Thoracic aorta (tissue), 2 donors: ENCODE measurements around the gene SCYL1. TPM values are rescaled to one million over a fixed set of nuclear protein-coding genes. Genes with fewer than 3 reads are reported as not detected.

ENCODE experiments used
- ATAC-seq: fragments of 150-250 bp; one replicate; pipeline ENCODE4 v1.8.0; 2017; ENCODE audit warnings: low read depth; ENCODE audit not compliant: insufficient number of reproducible peaks, low FRiP score
- DNase-seq: peaks from one replicate; pipeline ENCODE4 v3.0.0-alpha.2; 2020; ENCODE audit warnings: low spot score
- H3K27ac ChIP-seq, 2 donors: fragments of 200-600 bp; sonication (generic); 1 replicate in 1 of 2; 2 replicates in 1 of 2; pipeline ENCODE4 v1.5.1; 2016; ENCODE audit warnings: mild to moderate bottlenecking in 2 of 2, moderate library complexity in 2 of 2
- H3K27me3 ChIP-seq: fragments of 200-600 bp; sonication (generic); replicated peaks from 2 replicates; pipeline ENCODE4 v1.6.0; 2016; ENCODE audit warnings: mild to moderate bottlenecking; ENCODE audit not compliant: insufficient read depth
- H3K36me3 ChIP-seq: fragments of 200-600 bp; sonication (generic); one replicate; pipeline ENCODE4 v1.5.1; 2016
- H3K4me1 ChIP-seq, 2 donors: fragments of 200-600 bp; sonication (generic); 1 replicate in 1 of 2; 2 replicates in 1 of 2; pipeline versions ENCODE4 v1.5.1 to v1.6.0; 2016; ENCODE audit warnings: low read depth in 2 of 2, mild to moderate bottlenecking in 1 of 2; ENCODE audit not compliant: control insufficient read depth in 1 of 2
- H3K4me3 ChIP-seq: fragments of 200-600 bp; sonication (generic); 2 replicates; pipeline ENCODE4 v1.5.1; 2016; ENCODE audit warnings: mild to moderate bottlenecking
- H3K9me3 ChIP-seq: fragments of 200-600 bp; sonication (generic); 2 replicates; pipeline ENCODE4 v1.5.1; 2016
- total RNA-seq, 2 donors: library from RNA; depleted of rRNA; stranded (reverse); fragments of >200 nt; gene quantifications; one replicate each; pipeline versions ENCODE4 v1.1.0 to v1.2.3, GENCODE V29; 2016
- TF ChIP-seq, protein P1 (sequence below): fragments of 200-600 bp; sonication (generic); IDR thresholded peaks from one replicate; pipeline ENCODE4 v1.5.1; 2019; ENCODE audit warnings: antibody characterized with exemption

Gene SCYL1
- total RNA-seq, 2 donors from 2014 or later, result 96.8 to 106 TPM

DNA sequence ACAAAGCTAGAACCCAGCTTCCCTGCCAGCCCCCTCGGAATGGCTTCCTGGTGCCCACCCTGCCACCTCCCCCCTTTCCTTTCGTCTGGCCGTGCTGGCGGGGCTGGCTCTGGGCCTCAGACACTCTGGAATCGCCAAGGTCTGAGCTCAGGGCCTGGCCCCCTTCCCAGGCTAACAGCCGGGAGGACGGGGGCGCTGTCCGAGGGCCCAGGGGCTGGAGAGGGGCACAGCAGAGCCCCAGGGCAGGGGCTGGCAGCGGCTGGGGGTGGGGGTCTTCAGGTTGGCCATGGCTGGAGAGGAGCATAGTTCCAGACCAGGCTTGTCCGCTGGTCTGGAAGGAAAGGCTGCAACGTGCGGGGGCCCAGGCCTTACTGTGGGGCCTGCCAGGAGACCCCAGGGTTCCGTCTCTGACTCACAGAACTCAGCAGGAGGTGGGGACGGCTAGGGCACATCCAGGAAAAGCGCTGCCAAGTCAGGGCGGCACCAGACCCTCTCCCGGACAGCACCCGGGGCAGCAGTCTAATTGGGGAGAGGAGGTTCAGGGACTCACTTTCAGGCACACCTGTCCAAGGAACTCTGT, 34.1 kb downstream of the SCYL1 start:
- Histone ChIP-seq H3K4me3 (peak overlapping the region; percentile 80), H3K27ac (peak overlapping the region; percentile 96 to 99), H3K36me3 (no peaks in the 10 kb centered on the region), H3K4me1 (peaks cover 42 to 70% of the 10 kb centered on the region in 2 donors), H3K27me3 (no peaks in the 10 kb centered on the region), H3K9me3 (no peaks in the 10 kb centered on the region)
- TF ChIP-seq, protein P1, sequence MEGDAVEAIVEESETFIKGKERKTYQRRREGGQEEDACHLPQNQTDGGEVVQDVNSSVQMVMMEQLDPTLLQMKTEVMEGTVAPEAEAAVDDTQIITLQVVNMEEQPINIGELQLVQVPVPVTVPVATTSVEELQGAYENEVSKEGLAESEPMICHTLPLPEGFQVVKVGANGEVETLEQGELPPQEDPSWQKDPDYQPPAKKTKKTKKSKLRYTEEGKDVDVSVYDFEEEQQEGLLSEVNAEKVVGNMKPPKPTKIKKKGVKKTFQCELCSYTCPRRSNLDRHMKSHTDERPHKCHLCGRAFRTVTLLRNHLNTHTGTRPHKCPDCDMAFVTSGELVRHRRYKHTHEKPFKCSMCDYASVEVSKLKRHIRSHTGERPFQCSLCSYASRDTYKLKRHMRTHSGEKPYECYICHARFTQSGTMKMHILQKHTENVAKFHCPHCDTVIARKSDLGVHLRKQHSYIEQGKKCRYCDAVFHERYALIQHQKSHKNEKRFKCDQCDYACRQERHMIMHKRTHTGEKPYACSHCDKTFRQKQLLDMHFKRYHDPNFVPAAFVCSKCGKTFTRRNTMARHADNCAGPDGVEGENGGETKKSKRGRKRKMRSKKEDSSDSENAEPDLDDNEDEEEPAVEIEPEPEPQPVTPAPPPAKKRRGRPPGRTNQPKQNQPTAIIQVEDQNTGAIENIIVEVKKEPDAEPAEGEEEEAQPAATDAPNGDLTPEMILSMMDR, result no peak
- ATAC-seq (peak; percentile 37), DNase-seq (peak; percentile 41)

DNA sequence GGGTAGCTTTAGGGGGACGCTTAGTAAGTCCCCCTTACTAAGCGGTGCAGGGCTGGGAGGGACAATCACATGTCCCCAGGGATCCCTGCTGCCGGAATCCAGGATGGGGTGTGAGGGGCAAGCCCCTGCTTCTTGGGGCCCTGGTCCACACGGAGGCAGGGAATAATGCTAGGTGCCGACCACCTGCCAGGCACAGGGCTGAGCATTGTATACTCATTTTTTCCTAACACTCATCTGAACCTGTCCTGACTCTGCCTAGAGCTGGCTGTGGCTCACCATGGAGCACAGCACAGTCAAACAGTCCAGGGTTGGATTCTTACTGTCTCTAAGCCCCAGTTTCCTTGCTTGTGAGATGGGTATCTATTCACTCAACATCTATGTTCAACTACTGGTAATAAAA, 34.7 kb downstream of the SCYL1 start:
- DNase-seq (no peak), ATAC-seq (no peak)
- TF ChIP-seq, protein P1, result no peak
- Histone ChIP-seq H3K4me3 (peak overlapping the region; percentile 80), H3K27me3 (no peaks in the 10 kb centered on the region), H3K36me3 (no peaks in the 10 kb centered on the region), H3K27ac (peak overlapping the region; percentile 96 to 99), H3K4me1 (peaks cover 39 to 65% of the 10 kb centered on the region in 2 donors), H3K9me3 (no peaks in the 10 kb centered on the region)

DNA sequence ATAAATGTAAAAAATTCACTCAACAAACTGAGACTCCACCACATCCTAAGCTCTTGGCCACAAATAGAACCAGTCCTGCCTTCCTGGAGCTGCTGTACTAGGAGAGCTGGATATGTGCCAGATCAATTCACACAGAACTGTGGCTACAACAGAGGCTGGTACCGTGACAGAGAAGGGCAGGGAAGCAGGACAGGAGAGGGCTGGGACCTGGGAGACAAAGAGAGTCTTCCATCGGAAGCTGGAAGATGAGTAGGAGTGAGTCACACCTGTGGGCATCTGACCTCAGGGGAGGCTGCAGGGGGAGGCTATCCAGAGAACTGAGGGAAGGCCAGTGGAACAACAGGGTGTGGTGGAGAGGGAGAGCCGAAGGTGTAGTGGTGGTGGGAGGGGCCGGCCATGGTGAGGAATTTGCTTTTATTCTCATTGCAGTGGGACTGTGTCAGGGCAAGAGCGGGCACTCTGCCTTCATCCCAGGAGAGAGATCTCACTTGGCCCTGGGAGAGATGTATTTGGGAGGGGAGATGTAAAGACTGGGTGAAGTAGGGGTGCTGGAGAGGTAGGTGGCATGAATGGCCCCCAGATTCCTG, 35.2 kb downstream of the SCYL1 start:
- peaks cover 36 to 60% of the 10 kb centered on the region in 2 donors for H3K4me1 ChIP-seq
- peak; percentile 30 for DNase-seq
- no peaks in the 10 kb centered on the region for H3K27me3 ChIP-seq
- no peaks in the 10 kb centered on the region for H3K9me3 ChIP-seq
- peak overlapping the region; percentile 13 for H3K4me3 ChIP-seq
- TF ChIP-seq, protein P1, result no peak
- no peaks in the 10 kb centered on the region for H3K36me3 ChIP-seq
- H3K27ac ChIP-seq, result peak overlapping the region; percentile 96 to 99
- no peak for ATAC-seq

DNA sequence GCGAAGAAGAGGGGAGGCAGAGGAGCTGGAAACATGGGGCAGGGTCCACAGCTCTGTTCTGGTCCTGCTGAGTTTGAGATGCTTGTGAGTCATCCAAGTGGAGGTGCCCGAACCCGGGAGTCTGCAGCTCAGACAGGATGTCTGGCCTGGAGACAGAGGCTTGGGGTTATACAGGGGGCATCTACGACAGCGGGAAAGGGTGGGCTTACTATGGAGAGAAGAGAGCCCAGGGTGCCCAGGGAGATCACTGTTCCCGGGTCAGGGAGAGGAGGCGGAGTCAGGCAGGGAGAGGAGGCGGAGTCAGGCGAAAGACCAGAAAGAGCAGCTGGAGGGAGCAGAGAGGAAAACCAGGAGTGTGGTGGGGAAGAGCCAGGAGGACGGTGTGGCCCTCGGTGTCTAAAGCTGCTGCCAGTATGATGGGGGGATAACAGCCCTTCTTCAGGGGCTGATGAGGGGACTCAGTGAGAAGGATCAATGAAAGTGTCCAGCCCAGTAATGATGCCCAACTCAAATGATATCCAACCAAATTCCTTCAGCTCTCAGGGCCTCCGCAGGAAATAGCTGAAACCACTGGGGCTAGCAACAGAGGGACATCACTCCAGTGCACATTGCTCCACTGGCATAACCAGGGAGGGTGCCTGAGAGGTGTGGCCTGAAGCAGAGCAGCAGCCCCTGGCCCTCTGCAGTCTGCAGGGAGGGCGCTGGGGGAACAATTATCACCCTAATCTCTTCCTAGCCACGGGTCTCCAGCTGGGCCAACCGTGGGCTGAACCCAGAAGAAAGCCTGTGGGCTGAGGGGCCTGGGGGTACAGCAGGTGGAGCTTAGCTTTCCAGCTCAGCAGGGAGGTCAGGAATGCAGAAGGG, 35.9 kb downstream of the SCYL1 start:
- H3K27me3 ChIP-seq, result no peaks in the 10 kb centered on the region
- peak overlapping the region; percentile 13 for H3K4me3 ChIP-seq
- peak; percentile 17 for DNase-seq
- H3K27ac ChIP-seq, result peak overlapping the region; percentile 96 to 99
- peaks cover 28 to 58% of the 10 kb centered on the region in 2 donors for H3K4me1 ChIP-seq
- H3K9me3 ChIP-seq, result no peaks in the 10 kb centered on the region
- no peak for ATAC-seq
- no peaks in the 10 kb centered on the region for H3K36me3 ChIP-seq
- TF ChIP-seq, protein P1, result no peak

DNA sequence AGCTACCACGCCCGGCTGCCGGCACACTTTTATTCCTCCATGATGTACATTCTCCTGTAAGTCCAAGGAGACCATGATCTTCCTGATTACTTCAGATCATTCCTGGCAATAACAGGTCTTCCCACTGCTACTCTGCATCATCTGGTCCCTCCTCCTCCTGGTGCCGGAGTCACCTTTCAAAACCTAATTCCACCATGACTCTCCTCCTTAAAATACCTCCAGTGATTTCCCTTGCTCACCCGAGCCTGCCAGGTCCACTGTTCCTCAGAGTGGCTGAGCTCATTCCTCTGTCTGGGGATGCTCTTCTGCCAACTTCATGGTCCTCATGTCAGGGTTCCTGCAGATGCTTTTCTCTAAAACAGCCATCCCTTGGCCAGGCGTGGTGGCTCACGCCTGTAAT, 37.1 kb downstream of the SCYL1 start:
- H3K27me3 ChIP-seq, result no peaks in the 10 kb centered on the region

More for the DNA sequence above, 37.1 kb downstream of the SCYL1 start:
- no peaks in the 10 kb centered on the region for H3K9me3 ChIP-seq
- no peak overlapping the region for H3K4me3 ChIP-seq
- no peak for DNase-seq
- peak overlapping the region; percentile 96 to 99 for H3K27ac ChIP-seq
- no peak for ATAC-seq
- peaks cover 23 to 58% of the 10 kb centered on the region in 2 donors for H3K4me1 ChIP-seq
- no peaks in the 10 kb centered on the region for H3K36me3 ChIP-seq
- TF ChIP-seq, protein P1, result no peak
